NCI-H2029 treated with DMSO at 0.1 percent for 48 hours (cell line): ENCODE results near the gene B4GALNT3.

Experiments used
- DNase-seq: peaks from one replicate; lab custom pipeline; 2025; lab: John Stamatoyannopoulos, UW

Gene B4GALNT3

DNA sequence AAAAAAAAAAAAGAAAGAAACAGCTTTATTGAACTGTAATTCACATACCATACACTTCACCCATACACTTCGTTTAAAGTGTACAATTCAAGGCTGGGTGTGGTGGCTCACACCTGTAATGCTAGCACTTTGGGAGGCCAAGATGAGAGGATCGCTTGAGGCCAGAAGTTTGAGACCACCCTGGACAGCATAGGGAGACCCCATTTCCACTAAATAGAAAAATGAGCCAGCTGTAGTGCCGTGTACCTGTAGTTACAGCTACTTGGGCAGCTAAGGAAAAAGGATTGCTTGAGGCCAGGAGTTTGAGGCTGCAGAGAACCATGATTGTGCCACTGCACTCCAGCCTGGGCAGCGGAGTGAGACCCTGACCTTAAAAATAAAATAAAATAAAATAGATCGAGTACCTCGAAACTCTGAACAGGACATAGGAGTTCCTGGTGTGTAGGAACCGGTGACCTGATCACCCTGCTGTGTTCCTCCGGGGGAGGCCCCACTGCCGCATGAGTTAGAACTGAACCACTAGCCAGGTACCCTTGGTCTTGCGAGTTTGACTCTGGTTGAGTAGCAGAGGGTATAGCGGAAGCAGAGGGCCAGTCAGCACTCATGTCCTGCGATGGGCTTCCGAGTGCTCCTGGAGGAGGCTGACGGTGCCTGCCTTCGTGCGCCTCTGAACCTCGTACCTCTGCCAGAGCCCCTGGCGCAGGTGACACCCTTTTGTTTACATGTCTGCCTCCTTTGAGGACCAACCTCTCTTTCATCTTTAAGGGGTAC lies 80.0 kb downstream of the B4GALNT3 start:
- DNase-seq, result no peak

DNA sequence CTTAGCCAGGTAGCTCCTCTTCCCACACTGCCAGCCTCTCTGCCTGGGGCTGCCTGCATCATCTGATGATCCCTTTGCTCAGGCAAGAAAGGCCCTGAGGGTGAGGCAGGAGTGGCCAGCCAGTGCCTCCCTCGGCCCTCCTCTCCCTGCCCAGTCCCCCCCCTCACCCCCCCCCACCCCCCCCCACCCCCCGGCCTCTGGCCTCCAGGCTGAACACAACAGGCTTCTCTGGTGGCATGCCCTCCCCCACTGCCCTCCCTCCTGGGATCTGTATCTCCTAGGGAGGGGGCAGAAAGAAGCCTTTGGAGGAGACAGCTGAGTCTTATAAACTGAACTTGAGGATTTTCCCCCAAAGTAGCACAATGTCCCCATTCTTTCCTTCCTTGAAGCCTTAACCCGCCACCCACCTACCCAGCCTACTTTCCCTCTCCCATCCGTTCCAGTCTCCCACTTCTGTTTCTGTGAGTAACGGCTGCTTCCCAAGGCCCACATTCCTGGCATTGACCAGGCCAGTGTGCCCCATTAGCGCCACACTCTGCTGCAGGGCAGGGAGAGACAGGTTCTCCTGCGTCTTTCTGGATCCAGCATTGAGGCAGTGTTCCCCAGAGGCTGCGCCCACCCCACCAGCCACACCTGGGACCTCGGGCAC lies 82.1 kb downstream of the B4GALNT3 start:
- no peak for DNase-seq

DNA sequence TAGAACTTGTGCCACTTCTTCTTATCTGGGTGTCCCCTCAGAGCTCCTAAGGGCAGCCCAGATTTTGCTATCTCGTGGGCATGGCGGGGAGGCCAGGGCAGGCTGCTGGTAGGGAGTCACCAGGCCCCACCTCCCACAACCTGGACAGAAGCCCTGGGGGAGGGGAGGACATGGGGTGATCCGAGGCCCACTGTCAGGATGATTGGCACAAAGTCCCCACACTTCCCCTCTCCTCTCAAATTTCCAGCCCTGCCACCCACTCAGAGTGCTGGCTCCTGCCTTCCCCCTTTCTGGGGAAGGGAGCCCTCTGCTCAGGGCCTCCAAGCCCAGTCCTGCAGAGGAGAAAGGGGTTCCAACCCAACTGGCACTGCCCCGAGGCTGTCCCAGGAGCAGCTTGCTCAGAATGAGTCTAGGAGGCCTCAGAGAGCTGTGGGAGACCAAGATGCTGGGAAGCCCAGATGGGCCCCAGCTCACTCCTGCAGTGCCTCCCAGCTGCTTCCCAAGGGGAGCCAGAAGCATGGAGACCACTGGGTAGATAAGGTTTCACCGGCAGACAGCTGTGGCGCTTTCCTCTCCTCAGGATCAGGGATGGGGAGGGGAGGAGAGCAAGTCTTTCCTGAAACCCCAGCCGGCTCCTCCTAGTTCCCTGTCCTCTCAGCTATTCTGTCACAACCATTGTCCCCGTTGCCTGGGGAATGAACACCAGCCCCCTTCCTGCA lies 82.8 kb downstream of the B4GALNT3 start:
- DNase-seq, result no peak

DNA sequence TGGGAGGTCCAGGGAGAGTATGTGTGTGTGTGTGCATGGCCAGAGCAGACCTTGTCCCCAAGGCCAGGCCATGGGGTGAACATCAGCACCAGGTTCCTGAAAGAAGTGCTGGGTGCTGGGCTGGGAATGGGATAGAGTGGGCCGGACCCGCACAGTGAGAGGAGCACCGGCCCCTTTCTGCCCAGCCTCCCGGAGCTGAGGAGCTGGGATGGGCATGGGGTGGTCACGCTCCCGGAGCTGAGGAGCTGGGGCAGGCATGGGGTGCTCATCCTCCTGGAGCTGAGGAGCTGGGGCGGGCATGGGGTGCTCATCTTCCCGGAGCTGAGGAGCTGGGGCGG lies 83.3 kb downstream of the B4GALNT3 start:
- DNase-seq, result no peak

DNA sequence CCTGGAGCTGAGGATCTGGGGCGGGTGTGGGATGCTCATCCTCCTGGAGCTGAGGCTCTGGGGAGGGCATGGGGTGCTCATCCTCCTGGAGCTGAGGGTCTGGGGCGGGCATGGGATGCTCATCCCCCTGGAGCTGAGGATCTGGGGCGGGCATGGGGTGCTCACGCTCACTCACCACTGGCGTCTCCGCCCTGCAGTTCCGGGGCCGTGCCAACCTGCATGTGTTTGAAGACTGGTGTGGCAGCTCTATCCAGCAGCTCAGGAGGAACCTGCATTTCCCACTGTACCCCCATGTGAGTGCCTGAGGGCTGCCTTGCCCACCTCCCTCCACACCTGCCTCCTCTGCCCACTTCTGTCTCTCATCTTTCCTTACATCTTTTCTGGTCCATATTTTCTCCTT lies 84.4 kb downstream of the B4GALNT3 start:
- DNase-seq, result no peak

DNA sequence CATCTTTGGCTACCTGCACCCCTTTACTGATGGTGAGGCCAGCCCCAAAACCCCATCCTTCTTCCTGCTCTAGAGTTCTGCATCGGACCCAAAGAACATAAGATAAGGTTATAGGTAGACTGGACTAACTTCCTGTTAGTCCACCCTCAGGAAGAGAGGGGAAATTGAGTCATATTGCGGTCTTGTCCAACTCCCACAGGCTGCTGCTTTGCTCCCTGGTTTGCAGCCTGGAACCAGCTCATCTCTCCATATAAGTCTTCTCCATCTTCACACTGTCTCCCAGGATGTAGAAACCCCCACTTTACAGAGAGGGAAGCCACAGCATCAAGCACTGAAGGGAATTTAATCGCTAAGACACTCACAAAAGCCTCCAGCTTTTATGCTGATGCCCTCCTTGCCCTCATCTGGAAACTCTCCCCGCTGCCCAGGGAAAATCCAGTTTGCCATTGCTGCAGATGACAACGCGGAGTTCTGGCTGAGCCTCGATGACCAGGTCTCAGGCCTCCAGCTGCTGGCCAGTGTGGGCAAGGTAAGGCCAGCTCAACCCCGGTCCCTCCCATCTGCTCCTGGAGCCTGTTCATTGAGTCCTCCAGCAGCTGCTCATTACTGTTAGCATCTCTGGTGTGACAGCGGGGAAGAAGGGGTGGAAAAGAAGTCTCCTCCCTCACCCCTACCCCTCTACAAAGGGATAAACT lies 85.3 kb downstream of the B4GALNT3 start:
- DNase-seq, result no peak

DNA sequence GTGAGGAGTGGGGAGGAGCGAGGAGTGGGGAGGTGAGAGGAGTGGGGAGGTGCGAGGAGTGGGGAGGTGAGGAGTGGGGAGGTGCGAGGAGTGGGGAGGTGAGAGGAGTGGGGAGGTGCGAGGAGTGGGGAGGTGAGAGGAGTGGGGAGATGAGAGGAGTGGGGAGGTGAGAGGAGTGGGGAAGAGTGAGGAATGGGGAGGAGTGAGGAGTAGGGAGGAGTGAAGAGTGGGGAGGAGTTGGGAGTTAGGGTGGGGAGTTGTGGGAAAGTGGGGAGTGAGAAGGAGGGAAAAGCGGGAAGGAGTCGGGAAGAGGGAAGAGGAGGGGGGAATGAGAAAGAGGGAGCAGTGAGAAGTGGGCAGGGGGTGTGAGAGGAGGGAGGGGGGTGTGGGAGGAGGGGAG lies 86.1 kb downstream of the B4GALNT3 start:
- DNase-seq, result no peak

DNA sequence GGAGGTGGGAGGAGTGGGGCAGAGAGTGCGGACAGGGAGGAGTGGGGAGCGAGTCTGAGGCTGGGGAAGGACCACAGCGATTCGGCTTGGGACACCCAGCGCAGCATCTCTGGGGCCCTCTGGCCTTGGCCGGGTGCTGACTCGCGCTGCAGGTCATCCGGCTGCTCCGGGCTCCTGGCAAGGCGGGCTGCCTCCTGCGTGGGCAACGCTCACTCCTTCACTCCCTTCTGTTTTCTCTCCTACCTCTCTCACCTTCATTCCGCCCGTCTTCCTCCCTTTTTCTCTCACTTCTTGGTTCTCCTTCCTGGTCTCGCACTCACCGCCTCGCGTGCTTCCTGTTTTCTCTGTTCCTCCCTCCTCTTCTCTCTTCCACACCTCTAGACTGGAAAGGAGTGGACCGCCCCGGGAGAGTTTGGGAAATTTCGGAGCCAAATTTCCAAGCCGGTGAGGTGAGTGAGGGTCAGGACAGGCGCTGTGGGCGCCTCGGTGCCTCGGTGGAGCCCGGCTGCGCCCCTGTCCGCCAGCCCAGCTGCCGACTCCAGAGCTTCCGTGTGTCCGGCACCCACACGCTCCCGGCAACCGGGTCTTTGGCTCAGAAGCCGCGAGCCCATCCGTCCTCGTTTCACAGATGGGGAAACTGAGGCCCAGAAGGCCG lies 86.7 kb downstream of the B4GALNT3 start:
- no peak for DNase-seq

DNA sequence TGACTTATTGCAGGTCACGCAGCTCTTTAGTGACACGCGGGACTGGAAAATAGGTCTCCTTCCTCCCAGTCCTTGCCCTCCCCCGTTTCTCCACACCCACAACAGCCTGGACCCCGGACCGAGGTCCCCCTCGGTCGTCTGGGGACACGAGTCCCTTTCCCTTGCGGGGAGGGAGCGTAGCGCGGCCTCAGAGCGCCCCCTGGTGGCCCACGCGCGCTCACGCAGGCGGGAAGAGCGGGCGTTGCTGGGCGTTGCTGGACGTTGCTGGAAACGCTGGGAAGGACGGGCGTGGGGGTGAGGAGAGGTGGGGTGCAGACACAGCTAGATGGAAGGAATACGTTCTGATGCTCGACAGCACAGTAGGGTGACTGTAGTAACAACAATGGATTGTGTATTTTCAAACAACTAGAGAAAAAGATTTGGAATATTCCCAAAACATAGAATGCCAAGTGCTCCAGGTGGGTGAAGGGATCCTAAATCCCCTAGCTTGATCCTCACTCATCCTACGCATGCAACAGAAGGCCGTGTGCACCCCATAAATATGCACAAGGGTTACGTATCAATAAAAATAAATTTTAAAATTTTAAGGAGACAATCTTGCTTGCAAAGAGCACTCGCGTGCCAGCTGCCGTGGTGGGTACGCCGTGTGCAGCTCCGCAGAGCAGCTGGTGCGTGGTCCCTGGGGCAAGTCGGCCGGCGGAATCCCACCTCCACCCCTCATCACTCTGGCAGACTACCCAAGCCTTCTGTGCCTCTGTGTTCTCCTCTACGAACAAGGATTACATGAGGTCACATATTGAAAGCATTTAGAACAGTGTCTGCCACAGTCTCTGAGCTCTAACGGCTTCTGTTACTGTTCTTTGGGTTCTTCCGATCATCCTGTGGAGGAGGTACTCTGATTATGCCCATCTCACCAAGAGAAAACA lies 87.4 kb downstream of the B4GALNT3 start:
- peak; percentile 38 for DNase-seq

DNA sequence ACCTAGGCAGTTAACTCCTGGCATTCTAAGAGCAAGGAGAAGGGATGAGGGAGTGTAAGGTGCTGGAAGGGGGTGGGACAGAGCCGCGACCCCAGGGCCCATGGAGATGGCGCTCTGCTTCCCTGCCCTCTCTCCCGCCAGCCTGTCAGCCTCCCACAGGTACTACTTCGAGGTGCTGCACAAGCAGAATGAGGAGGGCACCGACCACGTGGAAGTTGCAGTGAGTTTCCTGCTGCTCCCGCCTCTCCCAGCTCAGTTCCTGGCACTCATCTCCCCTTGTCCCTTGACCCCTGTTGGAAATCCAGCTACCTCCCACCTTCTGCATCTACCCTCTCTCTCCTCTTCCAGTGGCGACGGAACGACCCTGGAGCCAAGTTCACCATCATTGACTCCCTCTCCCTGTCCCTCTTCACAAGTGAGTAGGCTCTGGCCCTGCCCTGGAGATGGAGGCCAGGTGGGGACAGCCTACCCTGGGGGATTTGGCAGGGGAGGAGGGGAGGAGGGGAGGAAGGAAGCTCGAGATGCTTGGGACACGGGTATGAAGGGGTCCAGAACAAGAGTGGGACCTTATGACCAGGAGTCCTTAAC lies 88.2 kb downstream of the B4GALNT3 start:
- no peak for DNase-seq

DNA sequence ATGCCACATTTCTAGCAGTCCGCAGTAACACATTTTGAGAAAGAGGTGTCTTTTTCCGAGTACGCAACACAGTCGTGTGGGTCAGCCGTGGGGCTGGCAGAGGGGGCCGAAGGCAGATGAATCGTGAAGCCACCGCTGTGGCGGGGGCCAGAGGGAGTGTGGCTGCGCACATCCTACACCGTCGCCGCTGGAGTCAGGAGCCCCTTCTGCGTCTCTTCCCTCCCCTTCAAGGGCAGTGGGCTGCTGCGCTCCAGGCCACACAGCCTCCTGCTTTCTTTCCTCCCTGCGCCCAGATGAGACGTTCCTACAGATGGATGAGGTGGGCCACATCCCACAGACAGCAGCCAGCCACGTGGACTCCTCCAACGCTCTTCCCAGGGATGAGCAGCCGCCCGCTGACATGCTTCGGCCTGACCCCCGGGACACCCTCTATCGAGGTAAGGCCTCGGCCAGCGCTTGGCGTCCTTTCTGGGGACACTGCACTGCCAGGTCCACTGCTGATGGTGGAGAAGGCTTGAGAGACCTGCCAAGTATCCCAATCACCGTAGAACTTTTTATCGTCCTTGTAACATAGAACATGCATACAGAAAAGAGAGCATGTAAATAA lies 89.8 kb downstream of the B4GALNT3 start:
- no peak for DNase-seq

DNA sequence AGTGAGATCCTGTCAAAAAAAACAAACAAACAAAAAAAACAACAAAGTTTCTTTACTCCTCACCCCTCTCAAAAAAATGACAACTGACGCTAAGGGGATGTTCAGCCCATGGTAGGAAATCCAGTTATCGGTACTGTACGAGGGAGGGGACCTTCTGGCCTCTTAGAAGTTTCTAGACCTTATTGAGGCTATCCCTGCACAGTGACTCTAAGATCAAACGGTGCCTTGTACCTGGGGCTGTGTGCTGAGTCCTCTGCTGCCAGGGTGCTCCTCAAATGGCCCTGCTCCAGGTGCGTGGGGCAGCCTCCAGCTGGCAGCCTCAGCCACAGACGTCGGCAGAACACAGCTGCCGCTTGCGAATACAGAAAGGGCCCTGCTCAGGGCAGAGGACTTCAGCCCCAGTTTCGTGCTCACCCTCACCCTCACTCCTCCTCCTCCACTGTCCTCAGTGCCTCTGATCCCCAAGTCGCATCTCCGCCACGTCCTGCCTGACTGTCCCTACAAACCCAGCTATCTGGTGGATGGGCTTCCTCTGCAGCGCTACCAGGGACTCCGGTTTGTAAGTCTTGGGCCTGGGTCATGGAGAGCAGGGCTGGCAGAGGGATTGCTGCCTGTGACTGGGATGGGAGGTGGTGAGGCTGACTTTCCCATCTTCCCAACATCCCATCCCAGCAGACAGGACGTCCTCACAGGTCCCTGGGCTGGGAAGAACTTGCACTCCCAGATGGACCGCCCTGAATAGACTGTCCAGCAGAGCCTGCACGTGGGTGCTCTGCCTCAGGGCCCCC lies 90.9 kb downstream of the B4GALNT3 start:
- no peak for DNase-seq

DNA sequence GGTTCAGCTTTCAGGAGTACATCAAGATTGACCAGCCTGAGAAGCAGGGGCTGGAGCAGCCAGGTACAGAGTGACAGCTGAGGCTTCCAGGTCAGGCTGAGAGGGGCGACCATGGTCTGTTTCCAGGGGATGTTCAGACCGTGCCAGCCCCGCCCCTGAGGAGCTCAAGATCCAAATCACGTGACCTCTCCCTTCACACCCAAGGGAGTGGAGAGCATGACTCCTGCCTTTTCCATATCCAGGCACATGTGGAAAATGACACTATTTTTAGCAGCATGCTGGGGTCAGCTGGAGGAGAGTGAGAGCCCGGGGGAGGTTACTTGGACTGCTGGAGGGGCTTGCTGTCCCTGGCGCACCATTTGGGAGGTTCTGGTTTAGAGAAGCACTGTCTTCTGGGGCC lies 92.7 kb downstream of the B4GALNT3 start:
- no peak for DNase-seq

DNA sequence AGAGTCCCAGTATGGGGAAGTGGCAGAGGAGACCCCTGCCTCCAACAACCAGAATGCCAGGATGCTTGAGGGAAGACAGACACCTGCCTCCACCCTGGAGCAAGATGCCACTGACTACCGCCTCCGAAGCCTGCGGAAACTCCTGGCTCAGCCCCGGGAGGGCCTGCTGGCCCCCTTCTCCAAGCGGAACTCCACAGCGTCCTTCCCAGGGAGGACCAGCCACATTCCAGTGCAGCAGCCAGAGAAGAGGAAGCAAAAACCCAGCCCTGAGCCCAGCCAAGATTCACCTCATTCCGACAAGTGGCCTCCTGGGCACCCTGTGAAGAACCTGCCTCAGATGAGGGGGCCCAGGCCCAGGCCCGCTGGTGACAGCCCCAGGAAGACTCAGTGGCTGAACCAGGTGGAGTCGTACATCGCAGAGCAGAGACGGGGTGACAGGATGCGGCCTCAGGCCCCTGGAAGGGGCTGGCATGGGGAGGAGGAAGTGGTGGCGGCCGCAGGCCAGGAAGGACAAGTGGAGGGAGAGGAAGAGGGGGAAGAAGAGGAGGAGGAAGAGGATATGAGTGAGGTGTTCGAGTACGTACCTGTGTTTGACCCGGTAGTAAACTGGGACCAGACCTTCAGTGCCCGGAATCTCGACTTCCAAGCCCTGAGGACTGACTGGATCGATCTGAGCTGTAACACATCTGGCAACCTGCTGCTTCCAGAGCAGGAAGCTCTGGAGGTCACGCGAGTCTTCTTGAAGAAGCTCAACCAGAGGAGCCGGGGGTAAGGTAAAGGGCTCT lies 93.7 kb downstream of the B4GALNT3 start:
- no peak for DNase-seq

DNA sequence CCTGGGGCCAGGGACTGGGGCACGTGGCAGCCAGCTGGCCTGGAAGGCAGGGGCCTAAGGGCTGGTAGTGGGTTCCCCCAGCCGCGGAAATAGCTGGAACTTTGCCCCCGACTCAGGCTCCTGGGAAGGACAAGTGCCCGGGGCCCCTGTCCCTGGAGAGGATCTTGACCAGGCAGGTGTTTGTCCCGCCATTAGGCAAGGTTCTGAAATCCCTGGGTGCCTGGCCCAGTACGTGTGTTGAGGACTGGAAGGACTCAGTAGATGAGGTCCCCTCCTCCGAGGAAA lies 94.2 kb downstream of the B4GALNT3 start:
- no peak for DNase-seq

DNA sequence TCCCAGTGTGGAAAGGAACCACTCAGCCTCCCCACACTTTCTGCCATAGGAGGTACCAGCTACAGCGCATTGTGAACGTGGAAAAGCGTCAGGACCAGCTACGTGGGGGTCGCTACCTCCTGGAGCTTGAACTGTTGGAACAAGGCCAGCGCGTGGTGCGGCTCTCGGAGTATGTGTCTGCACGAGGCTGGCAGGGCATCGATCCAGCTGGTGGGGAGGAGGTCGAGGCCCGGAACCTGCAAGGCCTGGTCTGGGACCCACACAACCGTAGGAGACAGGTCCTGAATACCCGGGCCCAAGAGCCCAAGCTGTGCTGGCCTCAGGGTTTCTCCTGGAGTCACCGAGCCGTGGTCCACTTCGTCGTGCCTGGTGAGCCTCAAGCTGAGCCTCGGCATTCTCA lies 96.8 kb downstream of the B4GALNT3 start:
- DNase-seq, result no peak

DNA sequence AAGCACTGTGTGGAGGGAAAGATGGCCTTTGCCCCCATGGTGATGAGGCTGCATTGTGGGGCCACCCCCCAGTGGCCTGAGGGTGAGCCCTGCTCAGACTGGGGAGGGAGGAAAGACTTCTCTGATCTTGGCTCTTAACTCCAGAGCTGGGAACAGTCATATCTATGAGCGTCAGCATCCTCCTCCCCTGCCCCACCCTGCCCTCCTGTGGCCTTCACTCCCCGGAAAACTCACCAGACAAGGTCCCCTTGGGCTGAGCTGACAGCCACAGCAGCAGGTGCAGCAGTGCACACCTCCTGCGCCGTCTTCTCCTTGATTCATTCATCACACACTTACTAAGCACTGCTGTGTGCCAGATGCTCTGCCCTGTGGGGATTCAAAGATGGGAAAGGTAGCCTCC lies 98.8 kb downstream of the B4GALNT3 start:
- no peak for DNase-seq

DNA sequence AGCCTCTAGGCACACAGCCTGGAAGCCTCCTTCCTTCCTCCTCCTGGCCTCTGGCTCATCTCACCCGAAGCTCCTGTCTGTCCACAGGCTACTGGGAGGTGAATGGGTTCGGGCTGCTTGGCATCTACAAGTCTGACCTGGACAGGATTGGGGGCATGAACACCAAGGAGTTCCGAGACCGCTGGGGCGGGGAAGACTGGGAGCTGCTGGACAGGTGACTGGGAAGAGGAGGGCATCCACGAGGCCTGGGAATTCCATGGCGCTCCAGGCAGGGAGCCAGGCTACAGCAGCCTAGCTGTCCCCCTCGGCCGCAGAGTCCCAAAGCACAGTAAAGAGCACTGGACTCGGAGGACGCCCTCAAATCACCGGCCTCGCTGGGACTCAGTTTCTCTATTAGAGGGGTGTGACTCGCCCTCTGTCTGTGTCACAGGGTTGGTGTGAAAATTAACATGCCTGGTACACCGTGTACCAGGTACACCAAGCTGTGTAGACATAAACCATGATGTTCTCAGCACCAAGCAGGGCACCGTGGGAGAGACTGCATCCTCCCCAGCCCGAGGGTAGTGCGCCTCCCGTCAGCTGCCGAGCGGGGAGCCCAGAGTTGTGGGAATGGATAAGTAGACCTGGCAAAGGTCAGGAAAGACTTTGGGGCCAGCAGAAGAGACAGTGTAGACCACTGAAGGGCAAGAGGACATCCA lies 99.6 kb downstream of the B4GALNT3 start:
- DNase-seq, result no peak
